GM20000 (cell line): ENCODE results near the gene BTC.
"Not testable (repeated sequence)": the region's sequence is repeated elsewhere in the genome, so short reads cannot be mapped to it uniquely, and the experiment has no call there.

ENCODE experiments used
- DNase-seq: peaks from one replicate; pipeline ENCODE4 v3.0.0; 2012; ENCODE audit warnings: low spot score
- CTCF ChIP-seq: IDR thresholded peaks from 2 replicates; pipeline ENCODE4 v1.5.1; 2012; ENCODE audit warnings: mild to moderate bottlenecking, control low read depth; ENCODE audit errors: extremely low read depth, missing control alignments

BTC gene

GRCh38 chr4:74814052-74814451 is 19.7 kb upstream of the BTC start:
- no peak for TF ChIP-seq CTCF
- DNase-seq: no peak

- DNase-seq: not testable (repeated sequence)
Measured at GRCh38 chr4:74812056-74812455, 17.7 kb upstream of the BTC start.

- no peak for DNase-seq
- TF ChIP-seq CTCF: no peak
Measured at GRCh38 chr4:74805601-74806000, 11.3 kb upstream of the BTC start.

- TF ChIP-seq CTCF: no peak
- no peak for DNase-seq
Measured at GRCh38 chr4:74800310-74800709, 6.0 kb upstream of the BTC start.

- TF ChIP-seq CTCF: no peak
- no peak for DNase-seq
Measured at GRCh38 chr4:74796631-74797030, 2.3 kb upstream of the BTC start.

GRCh38 chr4:74793757-74794381 is 454 bp downstream of the BTC start:
- TF ChIP-seq CTCF: no peak
- DNase-seq: no peak

- no peak for TF ChIP-seq CTCF
Measured at GRCh38 chr4:74790652-74791051, 3.7 kb downstream of the BTC start.

GRCh38 chr4:74789518-74789917 is 4.8 kb downstream of the BTC start:
- no peak for TF ChIP-seq CTCF
- no peak for DNase-seq

More at GRCh38 chr4:74790652-74791051, 3.7 kb downstream of the BTC start:
- no peak for DNase-seq
